ENCODE data around the gene ERP29.
"Not testable (repeated sequence)": the region's sequence is repeated elsewhere in the genome, so short reads cannot be mapped to it uniquely, and the experiment has no call there.

ERP29 gene

DNA sequence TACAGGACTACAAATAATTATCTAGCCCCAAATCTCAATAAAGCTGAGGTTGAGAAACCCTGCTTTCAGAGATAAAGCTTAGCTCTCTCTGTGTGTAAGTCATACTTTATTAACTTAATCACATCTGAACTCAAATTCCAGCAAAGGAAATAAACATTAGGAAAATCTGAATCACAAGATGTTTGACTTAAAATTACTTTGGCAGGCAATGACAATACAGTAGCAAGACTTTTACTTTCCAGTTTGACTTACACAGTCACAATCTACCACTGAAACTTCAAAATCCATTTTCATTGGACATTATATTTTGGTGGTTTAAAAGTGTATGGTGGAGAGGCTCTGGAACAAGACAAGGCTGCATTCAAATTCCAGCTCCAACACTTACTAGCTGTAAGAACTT lies 11.7 kb upstream of the ERP29 start:
- DNase-seq (ENCODE audit: low read depth in 2 of 2), result no peak

DNA sequence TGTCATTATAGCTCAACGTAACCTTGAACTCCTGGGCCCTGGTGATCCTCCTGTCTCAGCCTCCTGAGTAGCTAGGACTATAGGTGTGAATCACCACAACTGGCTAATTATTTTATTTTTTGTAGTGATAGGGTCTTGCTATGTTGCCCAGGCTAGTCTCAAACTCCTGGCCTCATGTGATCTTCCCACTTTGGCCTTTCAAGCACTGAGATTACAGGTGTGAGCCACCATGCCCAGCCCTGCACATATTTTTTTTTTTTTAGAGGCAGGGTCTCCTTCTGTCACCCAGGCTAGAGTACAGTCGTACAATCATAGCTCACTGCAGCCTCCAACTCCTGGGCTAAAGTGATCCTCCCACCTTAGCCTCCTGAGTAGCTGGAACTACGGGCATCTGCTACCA lies 9.2 kb upstream of the ERP29 start:
- no peak for DNase-seq (ENCODE audit: low read depth in 2 of 2)

DNA sequence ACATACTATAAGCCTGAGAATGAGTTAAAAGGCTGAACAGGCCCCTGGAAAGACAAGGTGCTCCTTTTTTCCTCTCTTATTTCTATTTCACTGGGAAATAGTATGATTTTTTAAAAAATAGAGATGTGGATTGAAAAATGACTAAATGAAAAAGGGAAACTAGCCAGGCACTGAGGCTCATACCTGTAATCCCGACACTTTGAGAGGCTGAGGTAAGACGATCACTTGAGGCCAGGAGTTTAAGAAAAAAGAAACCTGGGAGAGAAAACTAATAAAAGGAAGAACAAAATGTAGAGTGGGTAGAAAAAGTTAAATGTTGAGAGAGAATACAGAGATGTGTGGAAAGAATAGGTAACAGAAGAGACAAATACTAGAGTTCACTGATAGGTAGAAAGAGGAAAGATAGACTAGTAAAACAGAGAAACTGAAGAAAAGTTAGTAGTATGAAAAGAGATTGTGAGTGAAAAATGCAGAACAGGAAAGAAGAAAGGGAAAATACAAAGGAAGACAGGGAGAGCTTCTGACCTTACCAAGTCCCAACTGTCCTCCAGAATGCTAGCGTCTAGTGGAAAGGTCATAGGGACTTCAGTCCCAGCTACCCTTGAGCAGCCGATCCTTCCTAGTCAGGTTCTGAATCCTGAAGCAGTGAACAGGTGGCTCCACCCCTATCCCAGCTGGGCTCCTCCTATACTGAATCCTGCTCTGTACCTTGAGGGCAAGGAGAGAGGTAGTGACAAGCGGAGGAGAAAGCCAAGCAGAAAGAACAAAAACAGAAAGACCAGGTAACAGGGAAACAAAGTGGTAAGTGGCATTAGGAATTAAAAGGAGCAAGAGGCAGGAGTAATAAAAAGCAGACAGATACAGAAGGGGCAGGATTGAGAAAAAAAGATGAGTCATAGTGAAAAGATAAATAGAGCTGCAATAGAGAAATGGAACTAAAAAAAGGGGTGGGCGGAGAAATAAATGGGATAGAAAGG lies 7.5 kb upstream of the ERP29 start:
- DNase-seq (ENCODE audit: low read depth in 2 of 2), result no peak

DNA sequence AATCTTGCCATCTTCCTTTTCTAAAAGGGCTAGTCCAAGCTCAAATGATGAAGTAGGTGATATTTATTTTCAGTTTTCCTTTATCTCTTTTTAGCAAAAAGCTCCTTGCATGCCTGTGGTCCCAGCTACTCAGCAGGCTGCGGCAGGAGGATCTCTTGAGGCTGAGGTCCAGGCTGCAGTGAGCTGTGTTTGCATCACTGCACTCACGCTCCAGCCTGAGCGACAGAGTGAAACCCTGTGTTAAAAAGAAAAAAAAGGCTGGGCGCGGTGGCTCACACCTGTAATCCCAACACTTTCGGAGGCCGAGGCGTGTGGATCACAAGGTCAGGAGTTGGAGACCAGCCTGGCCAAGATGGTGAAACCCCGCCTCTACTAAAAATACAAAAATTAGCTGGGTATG lies 5.3 kb upstream of the ERP29 start:
- no peak for DNase-seq (ENCODE audit: low read depth in 2 of 2)

DNA sequence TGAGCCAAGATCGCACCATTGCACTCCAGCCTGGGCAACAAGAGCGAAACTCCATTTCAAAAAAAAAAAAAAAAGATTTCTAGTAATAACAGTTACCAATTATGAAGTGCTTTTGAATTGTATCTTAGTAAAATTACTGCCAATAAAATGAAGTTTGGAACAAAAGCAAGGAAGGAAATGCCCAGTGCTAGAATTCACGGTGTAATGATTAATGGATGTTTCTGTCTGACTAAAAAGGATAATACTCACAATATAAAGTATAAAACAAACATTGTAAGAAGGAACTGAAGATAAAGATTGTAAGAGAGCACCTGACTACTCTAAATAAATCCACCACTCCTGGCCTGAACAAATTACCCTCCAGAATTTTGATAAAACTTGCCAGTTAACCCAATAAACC lies 4.3 kb upstream of the ERP29 start:
- DNase-seq (ENCODE audit: low read depth in 2 of 2), result no peak

DNA sequence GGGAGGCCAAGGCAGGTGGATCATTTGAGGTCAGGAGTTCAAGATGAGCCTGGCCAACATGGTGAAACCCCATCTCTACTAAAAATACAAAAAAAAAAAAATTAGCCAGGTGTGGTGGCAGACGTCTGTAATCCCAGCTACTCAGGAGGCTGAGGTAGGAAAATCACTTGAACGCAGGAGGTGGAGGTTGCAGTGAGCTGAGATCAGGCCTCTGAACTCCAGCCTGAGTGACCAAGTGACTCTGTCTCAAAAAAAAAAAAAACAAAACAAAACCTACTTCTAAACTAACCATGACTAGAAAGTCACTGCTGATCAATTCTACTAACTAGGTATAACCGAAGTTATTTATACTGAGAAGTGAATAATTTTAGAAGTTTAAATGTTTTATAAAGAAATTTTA lies 3.6 kb upstream of the ERP29 start:
- not testable (repeated sequence) for DNase-seq (ENCODE audit: low read depth in 2 of 2)

DNA sequence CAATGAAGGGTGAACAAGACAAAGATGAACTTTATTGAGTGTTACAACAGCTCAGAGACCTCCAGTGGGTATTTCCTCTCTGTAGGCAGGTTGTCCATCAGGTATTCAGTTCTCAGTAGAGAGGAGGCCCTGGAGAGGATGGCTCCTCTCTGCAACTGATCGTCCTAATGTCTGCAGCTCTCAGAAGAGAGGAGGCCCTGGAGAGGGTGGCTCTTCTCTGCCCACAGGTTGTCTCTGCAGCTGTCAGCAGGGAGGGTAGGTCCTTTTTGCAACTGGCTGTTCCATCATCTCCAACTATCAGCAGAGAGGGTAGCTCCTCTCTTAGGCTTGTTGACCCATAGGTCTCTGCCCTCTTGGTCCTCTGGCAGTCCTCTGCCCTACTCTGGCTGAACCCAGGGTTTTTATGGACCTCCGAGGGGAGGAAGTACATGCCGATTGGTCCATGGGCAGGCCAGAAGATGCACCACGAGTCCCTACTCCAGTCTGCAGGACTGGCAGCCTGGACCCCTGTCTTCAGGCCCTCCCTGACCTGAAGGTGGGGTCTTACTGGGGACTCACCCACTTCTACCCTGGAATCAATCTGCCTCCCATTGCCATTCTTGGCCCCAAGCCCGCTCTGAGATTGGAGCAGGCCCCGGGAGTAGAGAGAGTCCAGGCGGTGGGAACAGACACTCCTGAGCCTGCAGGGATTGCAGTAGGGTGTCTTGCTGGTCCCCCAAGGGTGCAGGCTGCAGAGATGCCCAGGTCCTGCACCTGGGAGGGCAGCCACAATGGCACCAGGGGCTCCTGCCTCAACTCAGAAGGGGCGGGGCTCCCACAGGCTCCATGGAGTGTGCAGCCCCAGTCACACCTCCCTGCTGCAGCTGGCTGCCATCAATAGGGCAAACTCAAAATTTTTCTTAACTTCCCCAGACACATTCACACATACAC lies 2.5 kb upstream of the ERP29 start:
- no peak for DNase-seq (ENCODE audit: low read depth in 2 of 2)

DNA sequence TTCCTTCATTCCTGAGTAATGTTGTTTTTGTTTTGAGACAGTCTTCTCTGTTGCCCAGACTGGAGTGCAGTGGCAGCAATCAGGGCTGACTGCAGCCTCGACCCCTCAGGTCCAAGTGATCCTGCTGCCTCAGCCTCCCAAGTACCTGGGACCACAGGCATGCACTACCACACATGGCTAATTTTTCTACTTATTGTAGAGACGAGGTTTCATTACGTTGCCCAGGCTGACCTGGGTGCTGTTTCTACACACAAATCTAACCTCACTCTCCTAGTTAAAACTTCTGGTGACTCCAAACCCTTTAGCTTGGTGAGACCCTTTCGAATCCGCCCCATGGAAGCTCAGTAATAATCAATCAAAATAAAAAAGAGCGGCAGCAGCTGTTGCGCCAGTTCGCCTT lies 1.5 kb upstream of the ERP29 start:
- no peak for DNase-seq (ENCODE audit: low read depth in 2 of 2)

DNA sequence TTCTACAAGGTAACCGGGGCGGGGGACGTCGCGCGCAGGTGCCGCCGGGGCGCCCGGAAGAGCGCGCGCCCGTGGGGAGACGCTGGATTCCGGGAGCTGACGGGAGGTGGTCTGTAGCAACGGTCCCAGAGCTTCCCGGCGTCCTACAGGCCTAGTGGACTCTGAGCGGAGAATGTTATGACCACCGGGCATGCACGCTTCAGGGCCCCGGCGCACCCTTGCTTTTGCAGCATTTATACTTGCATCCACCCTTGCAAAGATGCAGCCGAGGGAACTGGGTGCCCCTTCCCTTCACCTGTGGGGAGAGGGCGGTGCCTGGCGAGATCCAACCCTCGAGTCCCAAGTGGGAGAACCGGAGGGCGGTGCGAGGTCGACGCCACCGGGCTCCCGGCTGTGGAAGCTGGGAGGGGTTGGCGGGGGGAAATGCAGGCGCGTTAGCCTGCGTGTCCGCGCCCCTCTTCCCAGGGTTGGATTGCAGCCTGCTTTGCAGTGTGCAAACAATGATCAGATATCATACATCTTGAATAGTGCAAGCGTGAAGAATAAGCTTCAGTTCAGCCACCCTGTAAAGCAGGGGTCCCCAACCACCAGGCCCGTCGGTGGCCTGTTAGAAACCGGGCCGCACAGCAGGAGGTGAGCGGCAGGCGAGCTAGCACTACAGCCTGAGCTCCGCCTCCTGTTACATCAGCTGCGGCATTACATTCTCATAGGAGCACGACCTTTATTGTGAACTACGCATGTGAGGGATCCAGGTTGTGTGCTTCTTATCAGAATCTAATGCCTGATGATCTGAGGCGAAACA lies 576 bp downstream of the ERP29 start:
- peak; percentile 35 to 48 for DNase-seq (ENCODE audit: low read depth in 2 of 2)

DNA sequence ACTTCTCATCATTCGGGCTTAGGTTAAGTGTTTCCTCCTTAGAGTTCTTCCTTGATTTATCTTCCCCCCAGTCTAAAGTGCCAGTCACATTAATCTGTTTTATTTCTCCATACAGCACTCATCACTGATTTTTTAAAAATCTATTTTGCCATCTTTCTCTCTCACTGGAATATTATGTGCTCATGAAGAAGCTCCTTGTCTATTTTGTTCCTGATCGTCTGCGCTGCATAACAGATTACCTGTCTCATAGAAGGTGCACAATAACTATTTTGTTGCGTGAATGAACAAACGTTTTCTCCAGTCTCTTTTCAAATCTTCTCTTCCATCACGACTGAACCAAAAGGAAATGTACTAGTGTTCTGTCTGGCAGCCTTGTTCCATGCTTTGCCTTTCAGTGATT lies 2.7 kb downstream of the ERP29 start:
- DNase-seq (ENCODE audit: low read depth in 2 of 2), result no peak

DNA sequence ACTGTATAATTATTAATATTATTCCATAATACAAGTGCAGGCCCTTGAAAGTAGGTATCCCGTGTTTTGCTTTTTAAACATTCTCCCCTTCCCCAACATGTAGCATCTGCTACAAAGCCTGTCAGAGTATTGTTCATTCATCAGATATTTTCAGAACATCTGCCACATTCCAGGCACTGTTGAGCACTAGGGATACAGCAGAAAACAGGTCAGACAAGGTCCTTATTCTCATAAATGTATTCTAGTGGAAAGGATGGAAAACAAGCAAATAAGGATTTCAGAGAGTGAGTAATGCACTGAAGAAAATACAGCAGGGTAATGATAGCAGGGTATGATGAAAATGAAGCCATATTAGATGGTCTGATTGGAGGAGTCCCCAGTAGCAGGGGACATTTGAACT lies 3.8 kb downstream of the ERP29 start:
- no peak for DNase-seq (ENCODE audit: low read depth in 2 of 2)

DNA sequence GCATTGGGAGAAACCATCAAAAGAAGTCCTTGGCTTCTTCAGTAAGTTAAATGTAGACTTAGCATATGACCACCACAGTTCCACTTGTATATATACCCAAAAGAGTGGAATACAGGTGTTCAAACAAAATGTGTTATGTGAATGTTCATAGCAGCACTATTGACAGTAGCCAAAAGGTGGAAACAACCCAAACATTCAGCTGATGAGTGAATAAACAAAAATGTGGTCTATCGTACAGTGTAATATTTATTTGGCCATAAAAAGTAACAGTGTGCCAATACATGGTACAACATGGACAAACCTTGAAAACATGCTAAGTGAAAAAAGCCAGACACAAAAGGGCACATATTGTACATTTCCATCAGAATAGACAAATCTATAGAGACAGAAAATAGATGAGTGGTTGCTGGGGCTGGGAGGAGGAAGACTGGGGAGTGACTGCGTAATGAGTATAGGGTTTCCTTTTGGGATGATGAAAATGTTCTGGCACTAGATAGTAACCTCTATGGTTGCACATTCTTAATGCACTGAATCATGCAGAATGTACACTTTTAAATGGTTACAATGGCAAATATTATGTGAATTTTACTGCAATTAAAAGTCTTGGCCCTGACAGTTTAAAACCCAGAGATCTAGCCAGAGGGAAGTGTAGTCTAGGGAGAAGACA lies 5.5 kb downstream of the ERP29 start:
- DNase-seq (ENCODE audit: low read depth in 2 of 2), result no peak

DNA sequence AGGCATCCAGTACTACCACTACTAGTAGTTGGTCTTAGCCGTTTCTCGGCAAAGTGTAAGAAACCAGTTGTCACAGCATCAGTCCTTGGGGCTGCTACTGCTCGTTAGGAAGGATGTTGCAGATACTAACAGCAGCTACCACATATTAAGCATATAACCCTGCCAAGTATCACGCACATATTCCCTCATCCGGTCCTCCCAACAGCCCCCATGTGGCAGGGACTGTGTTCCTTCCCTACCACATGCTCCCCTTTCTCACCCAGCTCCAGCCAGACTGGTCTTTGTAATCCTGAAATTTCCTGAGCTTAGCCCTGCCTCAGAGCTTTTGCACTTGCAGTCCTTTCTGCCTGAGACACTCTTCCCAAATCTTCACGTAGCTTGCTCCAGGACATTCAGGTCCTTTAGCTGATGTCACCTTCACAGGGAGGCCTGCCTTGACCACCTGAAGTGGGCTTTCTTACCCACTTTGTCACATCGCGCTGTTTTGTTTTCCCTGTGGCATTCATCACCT lies 7.8 kb downstream of the ERP29 start:
- DNase-seq (ENCODE audit: low read depth in 2 of 2), result no peak

DNA sequence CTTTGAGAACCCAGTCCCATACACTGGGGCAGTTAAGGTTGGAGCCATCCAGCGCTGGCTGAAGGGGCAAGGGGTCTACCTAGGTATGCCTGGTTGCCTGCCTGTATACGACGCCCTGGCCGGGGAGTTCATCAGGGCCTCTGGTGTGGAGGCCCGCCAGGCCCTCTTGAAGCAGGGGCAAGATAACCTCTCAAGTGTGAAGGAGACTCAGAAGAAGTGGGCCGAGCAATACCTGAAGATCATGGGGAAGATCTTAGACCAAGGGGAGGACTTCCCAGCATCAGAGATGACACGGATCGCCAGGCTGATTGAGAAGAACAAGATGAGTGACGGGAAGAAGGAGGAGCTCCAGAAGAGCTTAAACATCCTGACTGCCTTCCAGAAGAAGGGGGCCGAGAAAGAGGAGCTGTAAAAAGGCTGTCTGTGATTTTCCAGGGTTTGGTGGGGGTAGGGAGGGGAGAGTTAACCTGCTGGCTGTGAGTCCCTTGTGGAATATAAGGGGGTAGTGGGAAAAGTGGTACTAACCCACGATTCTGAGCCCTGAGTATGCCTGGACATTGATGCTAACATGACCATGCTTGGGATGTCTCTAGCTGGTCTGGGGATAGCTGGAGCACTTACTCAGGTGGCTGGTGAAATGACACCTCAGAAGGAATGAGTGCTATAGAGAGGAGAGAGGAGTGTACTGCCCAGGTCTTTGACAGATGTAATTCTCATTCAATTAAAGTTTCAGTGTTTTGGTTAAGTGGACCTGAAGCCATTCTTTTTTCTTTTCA lies 9.2 kb downstream of the ERP29 start:
- DNase-seq (ENCODE audit: low read depth in 2 of 2), result no peak

DNA sequence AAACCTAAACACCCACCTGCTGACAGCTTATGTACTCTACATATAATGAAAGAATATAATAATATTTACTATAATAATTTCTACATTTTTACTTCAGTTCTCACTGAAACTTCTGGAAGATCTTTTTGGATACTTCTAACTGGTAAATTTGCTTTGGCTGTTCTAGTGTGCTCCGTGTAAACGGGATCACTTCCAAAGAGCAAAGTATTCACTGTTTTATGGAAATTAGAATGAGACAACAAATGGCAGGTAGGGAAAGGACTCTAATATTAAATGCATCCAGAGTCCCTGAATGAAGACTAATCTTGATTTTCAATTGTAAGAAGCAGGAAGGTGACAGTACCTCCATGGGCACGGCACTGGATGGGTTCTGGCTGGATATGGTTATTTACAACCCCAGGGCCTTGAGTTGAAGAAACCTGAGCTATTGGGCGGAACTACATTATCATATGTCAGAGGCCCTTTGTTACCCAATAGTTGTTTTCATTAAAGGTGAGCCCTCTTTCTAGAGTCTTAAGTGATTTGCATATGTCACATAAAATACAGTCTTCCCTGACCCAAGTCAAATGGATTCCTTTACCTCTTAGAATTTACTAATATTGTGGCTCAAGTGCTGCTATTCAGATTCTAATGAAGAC lies 10.7 kb downstream of the ERP29 start:
- no peak for DNase-seq (ENCODE audit: low read depth in 2 of 2)

DNA sequence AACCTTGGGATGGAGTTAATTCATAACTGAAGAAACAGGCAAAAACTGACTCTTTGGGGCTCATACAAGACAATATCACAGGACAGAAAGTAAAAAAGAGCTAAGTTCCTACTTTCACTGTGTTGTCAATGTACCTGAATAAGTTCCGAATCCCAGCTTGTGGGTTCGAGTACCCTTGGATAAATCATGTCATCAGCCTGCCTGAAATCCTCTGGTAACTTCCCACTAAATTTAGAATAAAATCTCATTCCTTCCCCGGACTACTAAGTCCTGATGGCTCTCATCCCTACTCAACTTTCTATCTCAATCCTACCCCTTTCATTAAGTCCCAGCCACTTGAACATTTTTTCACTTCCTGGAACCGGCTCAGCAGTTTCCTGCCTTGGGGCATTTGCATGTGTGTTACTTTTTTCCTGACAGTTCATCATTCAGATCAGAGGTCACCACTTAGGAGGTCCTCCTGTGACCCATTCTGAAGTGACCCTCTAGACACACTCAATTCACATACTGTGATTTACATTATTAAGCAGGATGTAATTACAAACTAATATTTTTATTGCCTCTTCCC lies 12.7 kb downstream of the ERP29 start:
- no peak for DNase-seq (ENCODE audit: low read depth in 2 of 2)

DNA sequence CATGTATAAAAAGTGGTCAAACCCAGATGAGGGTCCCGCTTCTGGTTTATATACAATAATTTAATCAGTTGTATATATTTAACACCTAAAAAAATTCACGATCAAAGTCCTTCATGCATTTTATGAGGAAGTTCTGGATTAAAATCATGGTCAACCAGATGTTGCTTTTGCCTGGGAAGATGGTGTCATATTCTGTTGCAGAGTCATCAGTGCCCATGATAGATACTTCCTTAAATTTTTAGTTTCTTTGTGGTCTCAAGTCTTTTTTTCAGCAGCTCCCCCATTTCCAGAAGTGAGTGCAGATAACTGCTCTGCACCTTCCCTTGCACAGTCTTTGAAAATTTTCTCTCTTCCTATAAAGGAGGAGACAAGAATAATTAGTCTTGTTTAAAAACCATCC lies 16.1 kb downstream of the ERP29 start:
- no peak for DNase-seq (ENCODE audit: low read depth in 2 of 2)

DNA sequence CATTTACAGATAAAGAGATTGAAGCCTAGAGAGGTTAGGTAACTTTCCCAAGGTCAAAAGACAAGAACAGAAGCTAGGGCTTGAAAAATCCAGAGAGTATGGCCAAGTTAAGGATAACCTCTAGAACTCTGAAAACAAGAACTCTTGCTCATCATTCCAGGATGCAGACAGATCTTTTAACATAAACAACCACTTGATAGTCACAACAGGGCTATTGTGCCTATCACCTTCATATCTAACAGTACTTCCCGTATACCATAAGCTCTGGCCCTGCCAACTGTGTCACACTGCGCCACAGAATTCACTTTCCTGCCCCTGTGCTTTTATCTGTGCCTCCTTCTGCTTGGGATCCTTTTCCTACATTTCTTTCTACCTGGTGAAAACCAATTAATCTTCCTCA lies 18.2 kb downstream of the ERP29 start:
- no peak for DNase-seq (ENCODE audit: low read depth in 2 of 2)

DNA sequence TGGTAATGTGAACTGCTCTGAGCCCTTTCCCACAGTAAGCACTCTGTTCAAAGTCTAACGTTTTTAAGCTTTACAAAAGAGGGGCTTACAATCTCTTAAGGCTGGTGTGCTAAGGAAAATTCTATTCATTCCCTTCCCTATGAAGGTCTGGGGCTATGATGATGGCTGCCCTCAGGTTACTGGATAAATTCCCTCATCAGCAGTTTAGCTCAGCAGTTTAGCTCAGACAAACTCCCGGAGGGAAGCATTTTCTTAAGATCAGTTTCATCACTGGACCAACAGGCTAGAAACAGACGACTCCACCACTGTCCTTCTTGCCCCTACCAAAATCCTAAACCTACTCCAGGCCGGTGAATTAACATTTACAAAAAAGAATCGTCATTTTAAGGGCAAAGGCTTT lies 19.1 kb downstream of the ERP29 start:
- DNase-seq (ENCODE audit: low read depth in 2 of 2), result no peak
